OCI-LY7 (cell line): ENCODE data around the gene TMEM87A. TPM values are rescaled to one million over a fixed set of nuclear protein-coding genes. Genes with fewer than 3 reads are reported as not detected.
A peak's percentile ranks its signal among the peaks of the same experiment; 100 is the strongest.

ENCODE experiments used
- BruUV-seq: library from RNA; stranded (reverse); fragments of 400-500 nt; replicated peaks from 2 replicates; lab custom pipeline; 2021; lab: Mats Ljungman, UMichigan
- CTCF ChIA-PET: fragments of 300-600 bp; sonication (Branson Sonifier 250); formaldehyde crosslinking; loops from one replicate; lab custom pipeline; 2022; ENCODE audit warnings: antibody characterized with exemption; ENCODE audit not compliant: unreplicated experiment; lab: Charles Lee
- POLR2A ChIA-PET: fragments of 300-600 bp; sonication (Branson Sonifier 250); formaldehyde crosslinking; loops from one replicate; lab custom pipeline; 2022; ENCODE audit warnings: antibody characterized with exemption; lab: Charles Lee
- DNase-seq: peaks from one replicate; pipeline ENCODE4 v3.0.0-alpha.2; 2015; ENCODE audit warnings: low spot score
- H2AFZ ChIP-seq: fragments of 200-600 bp; sonication (generic), shearing (Covaris generic); 2 replicates; pipeline ENCODE4 v1.6.1; 2014; ENCODE audit warnings: mild to moderate bottlenecking, antibody characterized with exemption, low read length, moderate library complexity
- H3K27ac ChIP-seq: fragments of 200-600 bp; sonication (generic); 2 replicates; pipeline ENCODE4 v1.5.1; 2014; ENCODE audit warnings: mixed run types, low read depth, mild to moderate bottlenecking, moderate library complexity, low read length, inconsistent platforms; ENCODE audit not compliant: poor library complexity, severe bottlenecking
- H3K36me3 ChIP-seq: fragments of 200-600 bp; sonication (generic); 2 replicates; pipeline ENCODE4 v1.6.1; 2014; ENCODE audit warnings: mild to moderate bottlenecking, antibody characterized with exemption, low read length, moderate library complexity, mixed read lengths; ENCODE audit not compliant: insufficient read depth
- H3K4me1 ChIP-seq: fragments of 200-600 bp; sonication (generic); 2 replicates; pipeline ENCODE4 v1.5.1; 2014; ENCODE audit warnings: mild to moderate bottlenecking, low read length; ENCODE audit not compliant: insufficient read depth, poor library complexity, severe bottlenecking
- H3K4me2 ChIP-seq: fragments of 200-600 bp; sonication (generic); 2 replicates; pipeline ENCODE4 v1.6.1; 2014; ENCODE audit warnings: mild to moderate bottlenecking, low read length
- H3K4me3 ChIP-seq: fragments of 200-600 bp; sonication (generic); 2 replicates; pipeline ENCODE4 v1.5.1; 2014; ENCODE audit warnings: mild to moderate bottlenecking, low read depth, low read length; ENCODE audit not compliant: poor library complexity, severe bottlenecking
- H3K79me2 ChIP-seq: fragments of 200-600 bp; sonication (generic); 2 replicates; pipeline ENCODE4 v1.6.1; 2016; ENCODE audit warnings: low read depth, mild to moderate bottlenecking, low read length, moderate library complexity, mixed read lengths; ENCODE audit not compliant: insufficient read depth
- H3K9me2 ChIP-seq: fragments of 200-600 bp; sonication (generic); 2 replicates; pipeline ENCODE4 v1.6.1; 2016; ENCODE audit warnings: mild to moderate bottlenecking, low read length, mixed read lengths; ENCODE audit not compliant: insufficient read depth
- H3K9me3 ChIP-seq: fragments of 200-600 bp; sonication (generic); 2 replicates; pipeline ENCODE4 v1.6.1; 2014; ENCODE audit warnings: mild to moderate bottlenecking, mixed run types, low read length, mixed read lengths
- H4K20me1 ChIP-seq: fragments of 200-600 bp; sonication (generic); 2 replicates; pipeline ENCODE4 v1.6.1; 2014; ENCODE audit warnings: mild to moderate bottlenecking, antibody characterized with exemption, low read length, moderate library complexity, mixed read lengths; ENCODE audit not compliant: insufficient read depth
- CTCF ChIP-seq: fragments of 200-600 bp; sonication (generic); conservative IDR thresholded peaks from 2 replicates; pipeline ENCODE4 v1.5.1; 2014; ENCODE audit warnings: mild to moderate bottlenecking, antibody characterized with exemption, low read length, moderate library complexity, mixed read lengths
- EZH2phosphoT487 ChIP-seq: fragments of 200-600 bp; sonication (generic); IDR thresholded peaks from 2 replicates; pipeline ENCODE4 v1.6.1; 2018; ENCODE audit warnings: low read depth, borderline replicate concordance, mild to moderate bottlenecking, mixed run types, antibody characterized with exemption, low read length, moderate library complexity, mixed read lengths
- intact Hi-C: fragments of 100-400 bp; cut with micrococcal nuclease; formaldehyde crosslinking; loops from one replicate; pipeline ENCODE4 v1.10.0; 2022; ENCODE audit not compliant: unreplicated experiment
- total RNA-seq, 2 experiments: library from RNA; depleted of rRNA in 1 of 2; stranded (reverse); fragments of >200 nt in 1 of 2; shearing (Covaris generic) in 1 of 2; gene quantifications; 2 replicates each; pipeline ENCODE4 v1.2.3, GENCODE V29; 2014 to 2022

The TMEM87A gene
- total RNA-seq, 2 experiments from 2014 or later = 23.2 to 24.5 TPM

- Histone ChIP-seq H3K36me3 (peaks cover 83% of the 10 kb centered on the region), H3K27ac (no peak overlapping the region), H3K4me1 (no peaks in the 10 kb centered on the region), H3K79me2 (no peaks in the 10 kb centered on the region), H3K4me3 (no peak overlapping the region), H2AFZ (no peak overlapping the region), H4K20me1 (no peaks in the 10 kb centered on the region), H3K9me3 (no peaks in the 10 kb centered on the region), H3K4me2 (no peak overlapping the region), H3K9me2 (no peaks in the 10 kb centered on the region)
- BruUV-seq = TSS peak; percentile 32
- ChIA-PET POLR2A (no interaction called here), CTCF (no interaction called here)
- no peak for DNase-seq
- TF ChIP-seq CTCF = no peak
- no peak for TF ChIP-seq EZH2phosphoT487
- intact Hi-C loops = no loop called here
Observed at GRCh38 chr15:42182328-42182886, 90.8 kb downstream of the TMEM87A start.

GRCh38 chr15:42178056-42178455 is 95.2 kb downstream of the TMEM87A start:
- no peak overlapping the region for H3K27ac ChIP-seq
- no peaks in the 10 kb centered on the region for H3K4me1 ChIP-seq
- DNase-seq = no peak
- H3K36me3 ChIP-seq = peaks cover 65% of the 10 kb centered on the region
- no TSS peak for BruUV-seq
- H3K4me2 ChIP-seq = no peak overlapping the region
- no peak overlapping the region for H3K4me3 ChIP-seq
- H3K9me2 ChIP-seq = no peaks in the 10 kb centered on the region
- no peaks in the 10 kb centered on the region for H3K79me2 ChIP-seq
- no peaks in the 10 kb centered on the region for H4K20me1 ChIP-seq
- ChIA-PET POLR2A (no interaction called here), CTCF (no interaction called here)
- no peaks in the 10 kb centered on the region for H3K9me3 ChIP-seq
- intact Hi-C loops = no loop called here
- TF ChIP-seq EZH2phosphoT487 (no peak), CTCF (no peak)
- no peak overlapping the region for H2AFZ ChIP-seq

GRCh38 chr15:42175671-42176070 is 97.6 kb downstream of the TMEM87A start:
- H3K27ac ChIP-seq = no peak overlapping the region
- H3K79me2 ChIP-seq = no peaks in the 10 kb centered on the region
- TF ChIP-seq CTCF (no peak), EZH2phosphoT487 (no peak)
- H4K20me1 ChIP-seq = no peaks in the 10 kb centered on the region
- H2AFZ ChIP-seq = no peak overlapping the region
- peaks cover 72% of the 10 kb centered on the region for H3K36me3 ChIP-seq
- H3K4me1 ChIP-seq = no peaks in the 10 kb centered on the region
- no TSS peak for BruUV-seq
- POLR2A ChIA-PET = no interaction called here
- no peak for DNase-seq
- no peaks in the 10 kb centered on the region for H3K9me3 ChIP-seq
- intact Hi-C loops = no loop called here
- CTCF ChIA-PET = no interaction called here
- no peaks in the 10 kb centered on the region for H3K9me2 ChIP-seq
- H3K4me3 ChIP-seq = no peak overlapping the region
- H3K4me2 ChIP-seq = no peak overlapping the region
